HG03571 (cell line): ENCODE data around the gene EXOC3L4.
"Not testable (repeated sequence)": the region's sequence is repeated elsewhere in the genome, so short reads cannot be mapped to it uniquely, and the experiment has no call there.

Source experiments
- ATAC-seq: cut with Tn5 transposase; IDR thresholded peaks from one replicate; pipeline ENCODE4 v1.9.1; 2021; ENCODE audit not compliant: unreplicated experiment

Gene EXOC3L4

GRCh38 chr14:103094406-103095209 is at the start of gene EXOC3L4:
Gene EXOC3L4, plus strand, starts transcription at chr14:103094725. Its CDS starts 5,495 bp downstream, at chr14:103100220.
- no peak for ATAC-seq

DNA sequence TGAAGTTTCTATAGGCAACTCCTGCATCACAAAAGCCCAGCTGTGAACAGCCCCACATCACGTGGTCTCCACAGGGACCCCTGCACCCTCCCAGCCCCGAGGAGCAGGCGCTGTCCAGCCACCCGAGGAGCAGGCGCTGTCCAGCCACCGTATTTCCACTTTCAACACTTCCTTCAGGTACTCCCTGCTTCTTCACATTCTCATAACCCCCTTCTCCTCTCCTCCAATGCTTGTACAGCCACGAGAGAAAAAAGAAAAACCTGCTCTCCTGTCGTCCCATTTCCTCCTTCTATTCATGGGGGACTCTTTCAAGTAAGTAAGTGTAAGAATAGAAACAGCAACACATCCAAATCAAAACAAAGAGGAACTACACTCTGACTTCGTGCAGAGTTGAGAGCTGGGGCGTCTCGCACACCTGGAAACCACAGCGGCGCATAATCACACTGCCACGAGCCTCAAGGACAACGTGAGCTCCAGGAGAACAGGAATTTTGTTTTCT is 49.1 kb upstream of the EXOC3L4 start:
- ATAC-seq: no peak

- not testable (repeated sequence) for ATAC-seq
Measured at GRCh38 chr14:103047453-103047852, 47.1 kb upstream of the EXOC3L4 start.

DNA sequence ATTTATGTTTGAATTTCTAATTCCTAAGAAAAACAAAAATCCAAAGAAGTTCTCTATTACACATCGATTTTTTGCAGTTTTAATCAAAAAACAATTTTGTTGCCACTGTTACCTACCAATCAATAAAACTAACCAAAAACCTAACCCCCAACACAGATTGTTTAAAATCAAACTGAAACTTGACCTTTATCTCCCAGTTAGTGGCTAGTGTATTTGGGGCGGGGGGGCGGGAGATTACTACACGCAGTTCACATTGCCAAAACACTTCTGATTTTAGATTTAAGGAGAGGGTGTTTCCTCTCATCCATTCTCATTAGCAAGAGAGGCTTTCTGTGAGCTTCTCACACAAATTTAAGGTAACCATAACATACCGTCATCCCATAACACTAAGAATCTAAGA is 43.6 kb upstream of the EXOC3L4 start:
- ATAC-seq: no peak

GRCh38 chr14:103052407-103052806 is 42.1 kb upstream of the EXOC3L4 start:
- no peak for ATAC-seq

GRCh38 chr14:103055695-103056094 is 38.8 kb upstream of the EXOC3L4 start:
- no peak for ATAC-seq

GRCh38 chr14:103056322-103057027 is 38.0 kb upstream of the EXOC3L4 start:
- no peak for ATAC-seq

DNA sequence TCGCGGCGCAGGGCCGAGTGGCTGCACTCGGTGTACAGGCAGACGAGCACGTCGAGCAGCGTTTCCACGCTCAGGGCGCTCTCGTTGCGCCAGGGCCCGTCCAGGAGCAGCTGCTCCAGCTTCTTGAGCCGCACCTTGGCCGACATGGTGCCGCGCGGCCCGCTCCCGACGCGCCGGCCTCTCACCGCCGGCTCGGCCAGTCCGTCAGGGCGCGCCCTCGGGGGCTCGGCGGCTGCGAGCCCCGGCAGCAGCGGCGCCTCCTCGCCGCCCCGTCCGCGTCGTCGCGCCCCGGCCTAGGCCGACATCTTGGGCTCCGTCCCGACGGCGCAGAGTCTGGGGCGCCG is 37.5 kb upstream of the EXOC3L4 start:
- ATAC-seq: no peak

DNA sequence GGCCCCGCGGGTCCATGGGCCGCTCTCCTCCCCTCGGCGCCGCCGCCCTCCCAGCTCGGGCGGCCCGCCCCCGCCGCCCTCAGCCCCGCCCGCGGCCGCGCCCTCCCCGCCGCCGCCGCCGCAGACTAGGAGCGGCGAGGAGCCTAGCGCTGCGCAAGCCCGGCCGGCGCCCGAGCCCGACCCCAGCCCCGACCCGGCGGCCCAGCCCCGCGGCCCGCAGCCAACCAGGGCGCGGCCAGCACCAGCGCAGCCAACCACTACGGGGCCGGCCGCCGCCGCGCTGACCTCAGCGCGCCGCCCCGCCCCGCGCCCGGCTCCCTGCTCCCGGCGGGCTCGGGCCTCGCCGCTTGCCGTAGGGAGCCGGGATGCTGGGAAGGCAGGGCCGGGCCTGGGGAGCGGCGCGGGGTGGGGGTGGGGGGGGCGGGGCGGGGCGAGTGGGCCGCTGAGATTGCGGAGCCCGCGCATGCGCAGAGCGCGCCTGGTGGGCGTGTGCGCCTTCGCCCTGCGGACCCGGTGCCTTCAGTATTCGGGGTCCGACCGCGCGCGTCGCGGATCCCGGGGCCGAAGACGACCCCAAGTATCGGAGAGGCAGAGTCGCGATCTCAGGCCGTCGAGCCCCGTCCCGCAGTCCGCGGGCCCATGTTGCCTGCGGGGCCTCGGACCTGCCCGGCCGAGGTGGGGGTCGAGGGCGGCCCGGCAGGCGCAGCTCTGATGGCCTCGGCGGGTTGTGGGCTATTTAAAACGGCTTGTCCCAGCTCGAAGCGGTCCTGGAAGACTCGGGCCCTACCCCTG is 37.0 kb upstream of the EXOC3L4 start, which contains the start of gene CDC42BPB:
Gene CDC42BPB (minus strand): TSS at position 178 of the 792 bp plus-strand sequence. CDS start 376 bp downstream, outside the sequence.
- ATAC-seq: peak; percentile 77

DNA sequence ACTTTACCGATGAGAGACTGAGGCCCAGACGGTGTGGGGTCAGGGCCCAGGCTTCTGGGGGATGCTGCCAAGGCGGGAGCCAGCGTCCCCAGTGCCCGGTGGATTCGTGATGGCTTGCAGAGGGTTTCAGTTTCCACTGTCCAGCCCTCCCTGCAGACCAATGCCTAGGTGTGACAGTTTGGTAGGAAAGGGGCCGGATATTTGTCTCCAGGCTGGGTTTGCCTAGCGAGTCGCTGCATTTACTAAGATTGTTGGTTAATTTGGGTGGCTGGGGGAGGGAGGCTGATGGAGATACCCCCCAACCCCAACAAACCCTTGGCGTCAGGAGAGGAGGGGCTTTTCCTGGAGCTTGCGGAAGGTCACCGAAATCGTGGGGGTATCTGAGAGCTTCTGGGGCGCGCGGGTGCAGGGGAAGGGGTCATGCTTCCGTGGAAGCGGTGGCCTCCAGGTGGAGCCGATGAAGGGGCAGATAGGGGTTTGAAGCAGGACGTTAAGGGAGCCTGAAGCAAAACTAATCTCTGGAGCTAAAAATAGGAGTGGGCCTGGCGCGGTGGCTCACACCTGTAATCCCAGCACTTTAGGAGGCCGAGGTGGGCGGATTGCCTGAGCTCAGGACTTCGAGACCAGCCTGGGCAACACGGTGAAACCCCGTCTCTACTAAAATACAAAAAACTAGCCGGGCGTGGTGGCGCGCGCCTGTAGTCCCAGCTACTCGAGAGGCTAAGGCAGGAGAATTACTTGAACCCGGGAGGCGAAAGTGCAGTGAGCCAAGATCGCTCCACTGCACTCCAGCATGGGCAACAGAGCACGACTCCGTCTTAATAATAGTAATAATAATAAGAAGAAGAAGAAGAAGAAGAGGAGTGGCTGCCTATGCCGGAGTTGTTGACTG is 36.1 kb upstream of the EXOC3L4 start:
- ATAC-seq: no peak

DNA sequence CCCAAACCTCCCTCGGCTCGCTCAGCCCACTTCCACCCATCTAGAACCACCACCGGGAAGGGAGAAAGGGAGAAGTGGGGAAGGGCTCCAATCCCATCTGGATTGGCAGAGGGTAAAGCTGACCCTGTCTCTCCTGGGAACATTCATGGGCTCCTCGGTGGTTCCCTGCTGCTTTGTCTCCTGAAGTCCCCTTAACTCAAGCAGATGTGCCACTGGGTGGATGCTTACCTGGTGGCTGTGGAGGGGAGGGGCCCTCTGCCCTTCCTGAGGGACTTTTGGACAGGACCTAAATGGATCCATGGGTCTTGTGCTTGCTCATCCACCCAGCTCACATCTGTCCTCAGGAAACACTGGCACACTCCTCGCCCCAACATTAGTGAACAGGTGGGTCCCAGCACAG is 35.0 kb upstream of the EXOC3L4 start:
- ATAC-seq: no peak

DNA sequence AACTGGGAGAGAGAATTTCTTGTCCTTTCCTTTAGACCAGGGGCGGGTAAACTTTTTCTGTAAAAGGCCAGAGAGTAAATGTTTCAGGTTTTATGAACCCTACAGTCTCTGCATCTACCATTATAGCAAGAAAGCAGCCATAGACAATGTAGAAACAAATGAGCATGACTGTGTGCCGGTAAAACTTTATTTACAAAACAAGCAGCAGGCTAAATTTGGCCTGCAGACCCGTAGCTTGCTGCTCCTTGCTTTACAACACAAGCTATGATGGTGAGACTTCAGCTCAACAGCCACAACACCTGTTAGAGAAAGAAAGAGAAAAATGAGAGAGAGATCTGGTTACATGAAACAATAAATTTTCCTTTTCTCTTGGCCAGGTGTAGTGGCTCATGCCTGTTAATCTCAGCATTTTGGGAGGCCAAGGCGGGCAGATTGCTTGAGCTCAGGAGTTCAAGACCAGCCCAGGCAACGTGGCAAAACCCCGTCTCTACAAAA is 33.0 kb upstream of the EXOC3L4 start:
- ATAC-seq: no peak

- no peak for ATAC-seq
Measured at GRCh38 chr14:103064436-103064835, 30.1 kb upstream of the EXOC3L4 start.

DNA sequence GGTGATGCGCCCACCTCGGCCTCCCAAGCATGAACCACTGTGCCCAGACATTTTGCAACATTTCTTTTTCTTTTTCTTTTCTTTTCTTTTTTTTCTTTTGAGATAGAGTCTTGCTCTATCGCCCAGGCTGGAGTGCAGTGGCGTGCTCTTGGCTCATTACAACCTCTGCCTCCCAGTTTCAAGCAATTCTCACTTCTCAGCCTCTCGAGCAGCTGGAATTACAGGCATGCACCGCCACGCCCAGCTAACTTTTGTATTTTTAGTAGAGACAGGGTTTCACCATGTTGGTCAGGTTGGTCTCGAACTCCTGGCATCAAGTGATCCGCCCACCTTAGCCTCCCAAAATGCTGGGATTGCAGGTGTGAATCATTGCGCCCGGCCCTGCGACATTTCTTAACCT is 29.5 kb upstream of the EXOC3L4 start:
- no peak for ATAC-seq

GRCh38 chr14:103065861-103066260 is 28.7 kb upstream of the EXOC3L4 start:
- no peak for ATAC-seq

DNA sequence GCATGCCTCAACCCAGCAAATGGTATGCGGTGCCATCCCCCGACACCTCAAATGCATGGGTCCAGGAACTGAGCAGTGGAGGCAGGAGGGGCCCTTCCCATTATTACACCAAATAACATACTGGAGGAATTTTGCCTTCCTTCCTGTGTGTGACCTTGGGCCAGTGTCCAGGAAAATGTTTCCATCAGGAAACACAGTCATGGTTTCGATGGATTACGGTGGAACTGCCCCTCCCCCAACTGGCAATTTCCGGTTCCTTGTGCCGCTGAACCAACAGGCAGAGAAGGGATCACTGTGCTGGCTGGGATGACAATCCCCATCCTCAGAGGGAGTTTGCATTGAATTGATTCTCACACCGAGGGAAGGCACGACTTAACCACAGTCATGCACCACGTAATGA is 28.1 kb upstream of the EXOC3L4 start:
- no peak for ATAC-seq

DNA sequence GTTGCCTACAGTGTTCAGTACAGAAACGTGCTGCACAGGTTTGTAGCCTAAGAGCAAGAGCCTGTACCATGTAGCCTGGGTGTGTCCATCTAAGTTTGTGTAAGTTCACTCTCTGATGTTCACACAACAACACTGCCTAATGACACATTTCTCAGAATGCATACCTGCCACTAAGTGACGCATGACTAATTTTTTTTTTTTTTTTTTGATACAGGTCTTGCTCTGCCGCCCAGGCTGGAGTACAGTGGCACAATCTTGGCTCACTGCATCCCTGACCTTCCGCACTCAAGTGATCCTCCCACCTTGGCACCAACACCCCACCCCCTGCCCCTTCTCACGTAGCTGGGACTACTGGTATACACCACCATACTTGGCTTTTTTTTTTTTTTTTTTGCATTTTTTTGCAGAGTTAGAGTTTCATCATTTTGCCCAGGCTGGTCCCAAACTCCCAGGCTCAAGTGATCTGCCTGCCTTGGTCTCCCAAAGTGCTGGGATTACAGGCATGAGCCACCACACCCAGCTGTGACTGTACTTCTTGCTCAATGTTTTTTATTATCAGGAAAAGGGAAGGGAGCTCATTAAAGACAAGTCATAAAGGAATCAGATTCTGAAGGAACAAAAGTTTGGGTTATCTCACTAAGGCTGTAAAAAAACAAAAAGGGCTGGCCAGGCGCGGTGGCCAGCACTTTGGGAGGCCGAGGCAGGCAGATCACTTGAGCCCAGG is 27.1 kb upstream of the EXOC3L4 start:
- no peak for ATAC-seq

DNA sequence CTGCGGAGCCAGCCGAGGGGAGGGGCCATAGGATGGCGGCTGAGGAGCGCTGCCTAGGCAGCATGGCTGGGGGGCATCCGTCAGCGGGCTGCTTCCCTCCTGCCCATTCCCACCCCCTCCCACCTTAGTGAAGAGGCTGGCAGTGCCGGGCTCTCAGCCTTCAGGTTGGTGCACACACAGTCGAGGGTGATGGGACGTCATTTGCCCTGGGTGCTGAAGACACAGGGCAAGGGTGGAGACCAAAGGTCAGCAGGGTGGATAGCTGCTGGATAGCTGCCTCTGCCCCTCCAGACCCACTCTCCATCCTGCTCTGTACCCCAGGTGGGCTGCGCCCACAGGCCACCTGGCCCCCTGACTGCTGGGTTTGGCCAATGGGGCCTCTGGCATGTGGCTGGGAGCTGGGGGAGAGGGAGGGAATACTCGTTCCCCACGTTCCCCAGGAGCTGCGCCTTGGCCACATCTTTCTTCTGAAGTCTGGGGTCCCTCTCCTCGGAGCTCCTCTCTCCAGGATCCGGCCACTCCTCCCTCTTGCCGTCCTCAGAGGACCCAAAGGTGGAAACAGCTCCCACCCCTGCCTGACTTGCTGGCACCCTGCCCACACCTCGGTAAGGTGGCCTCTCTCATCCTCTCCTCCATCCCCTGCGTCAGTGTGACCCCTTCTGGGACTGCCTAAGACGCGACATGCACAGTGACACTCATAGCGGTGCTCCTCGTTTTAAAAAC is 26.0 kb upstream of the EXOC3L4 start:
- no peak for ATAC-seq
